OCI-LY7 (cell line): ENCODE data around the gene AKAP10. TPM values are rescaled to one million over a fixed set of nuclear protein-coding genes. Genes with fewer than 3 reads are reported as not detected.

Source experiments
- BruUV-seq: library from RNA; stranded (reverse); fragments of 400-500 nt; replicated peaks from 2 replicates; lab custom pipeline; 2021; lab: Mats Ljungman, UMichigan
- CTCF ChIA-PET: fragments of 300-600 bp; sonication (Branson Sonifier 250); formaldehyde crosslinking; loops from one replicate; lab custom pipeline; 2022; ENCODE audit warnings: antibody characterized with exemption; ENCODE audit not compliant: unreplicated experiment; lab: Charles Lee
- POLR2A ChIA-PET: fragments of 300-600 bp; sonication (Branson Sonifier 250); formaldehyde crosslinking; loops from one replicate; lab custom pipeline; 2022; ENCODE audit warnings: antibody characterized with exemption; lab: Charles Lee
- DNase-seq: peaks from one replicate; pipeline ENCODE4 v3.0.0-alpha.2; 2015; ENCODE audit warnings: low spot score
- H2AFZ ChIP-seq: fragments of 200-600 bp; sonication (generic), shearing (Covaris generic); 2 replicates; pipeline ENCODE4 v1.6.1; 2014; ENCODE audit warnings: mild to moderate bottlenecking, antibody characterized with exemption, low read length, moderate library complexity
- H3K27ac ChIP-seq: fragments of 200-600 bp; sonication (generic); 2 replicates; pipeline ENCODE4 v1.5.1; 2014; ENCODE audit warnings: mixed run types, low read depth, mild to moderate bottlenecking, moderate library complexity, low read length, inconsistent platforms; ENCODE audit not compliant: poor library complexity, severe bottlenecking
- H3K36me3 ChIP-seq: fragments of 200-600 bp; sonication (generic); 2 replicates; pipeline ENCODE4 v1.6.1; 2014; ENCODE audit warnings: mild to moderate bottlenecking, antibody characterized with exemption, low read length, moderate library complexity, mixed read lengths; ENCODE audit not compliant: insufficient read depth
- H3K4me1 ChIP-seq: fragments of 200-600 bp; sonication (generic); 2 replicates; pipeline ENCODE4 v1.5.1; 2014; ENCODE audit warnings: mild to moderate bottlenecking, low read length; ENCODE audit not compliant: insufficient read depth, poor library complexity, severe bottlenecking
- H3K4me2 ChIP-seq: fragments of 200-600 bp; sonication (generic); 2 replicates; pipeline ENCODE4 v1.6.1; 2014; ENCODE audit warnings: mild to moderate bottlenecking, low read length
- H3K4me3 ChIP-seq: fragments of 200-600 bp; sonication (generic); 2 replicates; pipeline ENCODE4 v1.5.1; 2014; ENCODE audit warnings: mild to moderate bottlenecking, low read depth, low read length; ENCODE audit not compliant: poor library complexity, severe bottlenecking
- H3K79me2 ChIP-seq: fragments of 200-600 bp; sonication (generic); 2 replicates; pipeline ENCODE4 v1.6.1; 2016; ENCODE audit warnings: low read depth, mild to moderate bottlenecking, low read length, moderate library complexity, mixed read lengths; ENCODE audit not compliant: insufficient read depth
- H3K9me2 ChIP-seq: fragments of 200-600 bp; sonication (generic); 2 replicates; pipeline ENCODE4 v1.6.1; 2016; ENCODE audit warnings: mild to moderate bottlenecking, low read length, mixed read lengths; ENCODE audit not compliant: insufficient read depth
- H3K9me3 ChIP-seq: fragments of 200-600 bp; sonication (generic); 2 replicates; pipeline ENCODE4 v1.6.1; 2014; ENCODE audit warnings: mild to moderate bottlenecking, mixed run types, low read length, mixed read lengths
- H4K20me1 ChIP-seq: fragments of 200-600 bp; sonication (generic); 2 replicates; pipeline ENCODE4 v1.6.1; 2014; ENCODE audit warnings: mild to moderate bottlenecking, antibody characterized with exemption, low read length, moderate library complexity, mixed read lengths; ENCODE audit not compliant: insufficient read depth
- EZH2phosphoT487 ChIP-seq: fragments of 200-600 bp; sonication (generic); IDR thresholded peaks from 2 replicates; pipeline ENCODE4 v1.6.1; 2018; ENCODE audit warnings: low read depth, borderline replicate concordance, mild to moderate bottlenecking, mixed run types, antibody characterized with exemption, low read length, moderate library complexity, mixed read lengths
- intact Hi-C: fragments of 100-400 bp; cut with micrococcal nuclease; formaldehyde crosslinking; loops from one replicate; pipeline ENCODE4 v1.10.0; 2022; ENCODE audit not compliant: unreplicated experiment
- total RNA-seq, 2 experiments: library from RNA; depleted of rRNA in 1 of 2; stranded (reverse); fragments of >200 nt in 1 of 2; shearing (Covaris generic) in 1 of 2; gene quantifications; 2 replicates each; pipeline ENCODE4 v1.2.3, GENCODE V29; 2014 to 2022
- TF ChIP-seq, protein P1 (sequence below): fragments of 200-600 bp; sonication (generic); conservative IDR thresholded peaks from 2 replicates; pipeline ENCODE4 v1.5.1; 2014; ENCODE audit warnings: mild to moderate bottlenecking, antibody characterized with exemption, low read length, moderate library complexity, mixed read lengths

Gene AKAP10
- total RNA-seq, 2 experiments from 2014 or later = 20.5 to 35.7 TPM

DNA sequence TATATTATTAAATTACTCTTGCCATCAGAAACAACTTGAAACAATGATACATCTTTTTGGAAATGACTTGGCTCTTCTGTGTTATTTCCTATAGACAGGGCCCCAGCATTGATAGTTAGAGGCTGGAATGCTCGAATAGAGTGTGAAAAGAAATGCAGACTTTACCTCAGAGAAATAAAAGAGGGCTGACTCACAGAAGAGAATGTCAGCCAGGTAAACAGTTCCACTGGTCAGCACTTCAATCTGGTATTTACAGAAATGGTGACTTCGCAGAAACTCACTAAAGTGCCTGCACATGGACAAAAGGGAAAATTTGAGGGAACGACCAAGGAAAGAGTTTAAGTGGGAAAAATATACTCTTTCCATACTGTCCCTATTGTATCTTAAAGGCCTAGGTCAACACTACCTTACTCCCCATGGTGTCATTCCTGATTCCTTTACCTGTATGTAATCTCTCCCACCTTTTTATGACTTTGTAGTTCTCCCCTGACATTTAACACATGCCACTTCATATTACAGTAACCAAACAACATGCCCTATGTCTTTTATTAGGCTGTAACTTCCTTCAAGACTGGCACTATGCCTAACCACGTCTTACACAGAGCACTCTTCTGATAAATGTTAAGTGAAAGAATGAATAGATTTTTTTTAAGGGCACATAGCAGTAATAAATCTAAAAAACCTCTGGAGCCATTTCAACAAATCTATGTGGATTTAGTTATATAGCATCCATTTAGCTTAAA, 36.7 kb downstream of the AKAP10 start:
- no peak overlapping the region for H3K27ac ChIP-seq
- POLR2A ChIA-PET = no interaction called here

DNA sequence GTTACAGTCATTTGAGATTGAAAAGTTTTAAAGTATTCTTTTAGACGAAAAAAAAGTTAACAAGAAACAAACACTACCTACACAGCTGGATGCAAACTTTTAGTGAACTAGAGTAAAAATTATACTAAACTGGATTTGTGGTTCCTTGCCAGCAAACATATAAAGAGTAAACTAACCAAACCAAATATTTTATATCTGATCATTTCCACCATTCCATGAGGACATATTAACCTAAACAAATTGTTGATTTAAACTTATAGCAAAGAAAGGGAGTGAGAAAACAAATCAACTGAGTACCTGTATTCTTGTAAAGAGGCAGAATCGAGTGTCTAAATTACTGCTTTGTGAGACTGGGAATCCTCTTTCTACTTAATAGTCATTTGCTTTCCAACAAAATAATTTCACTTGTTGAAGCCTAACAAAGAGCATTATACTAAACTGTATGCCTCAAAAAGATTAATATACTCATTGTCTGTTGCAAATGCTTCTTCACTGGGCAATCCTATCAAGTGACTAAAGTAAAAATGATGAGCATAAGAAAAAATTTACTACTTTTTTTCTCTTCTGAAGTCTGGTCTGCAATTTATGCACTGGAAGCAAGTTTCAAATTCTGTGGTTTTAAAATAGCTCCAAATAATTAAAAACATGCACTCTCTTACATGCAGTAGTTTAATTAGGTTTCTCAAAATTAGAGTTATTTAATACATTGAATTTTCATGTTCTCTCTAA, 37.5 kb downstream of the AKAP10 start:
- BruUV-seq = no TSS peak
- Histone ChIP-seq H4K20me1 (peaks cover 8% of the 10 kb centered on the region; the same call in 1 of the 2 replicates), H3K4me3 (no peak overlapping the region), H3K79me2 (peaks cover 20% of the 10 kb centered on the region), H2AFZ (no peak overlapping the region), H3K27ac (no peak overlapping the region), H3K9me3 (no peaks in the 10 kb centered on the region), H3K4me1 (no peaks in the 10 kb centered on the region), H3K9me2 (no peaks in the 10 kb centered on the region), H3K4me2 (no peak overlapping the region), H3K36me3 (peaks cover 89% of the 10 kb centered on the region)
- DNase-seq = no peak
- TF ChIP-seq, protein P1, sequence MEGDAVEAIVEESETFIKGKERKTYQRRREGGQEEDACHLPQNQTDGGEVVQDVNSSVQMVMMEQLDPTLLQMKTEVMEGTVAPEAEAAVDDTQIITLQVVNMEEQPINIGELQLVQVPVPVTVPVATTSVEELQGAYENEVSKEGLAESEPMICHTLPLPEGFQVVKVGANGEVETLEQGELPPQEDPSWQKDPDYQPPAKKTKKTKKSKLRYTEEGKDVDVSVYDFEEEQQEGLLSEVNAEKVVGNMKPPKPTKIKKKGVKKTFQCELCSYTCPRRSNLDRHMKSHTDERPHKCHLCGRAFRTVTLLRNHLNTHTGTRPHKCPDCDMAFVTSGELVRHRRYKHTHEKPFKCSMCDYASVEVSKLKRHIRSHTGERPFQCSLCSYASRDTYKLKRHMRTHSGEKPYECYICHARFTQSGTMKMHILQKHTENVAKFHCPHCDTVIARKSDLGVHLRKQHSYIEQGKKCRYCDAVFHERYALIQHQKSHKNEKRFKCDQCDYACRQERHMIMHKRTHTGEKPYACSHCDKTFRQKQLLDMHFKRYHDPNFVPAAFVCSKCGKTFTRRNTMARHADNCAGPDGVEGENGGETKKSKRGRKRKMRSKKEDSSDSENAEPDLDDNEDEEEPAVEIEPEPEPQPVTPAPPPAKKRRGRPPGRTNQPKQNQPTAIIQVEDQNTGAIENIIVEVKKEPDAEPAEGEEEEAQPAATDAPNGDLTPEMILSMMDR = no peak
- intact Hi-C loops = no loop called here
- POLR2A ChIA-PET = no interaction called here
- CTCF ChIA-PET = no interaction called here

More for the DNA sequence above, 36.7 kb downstream of the AKAP10 start:
- no peak overlapping the region for H3K4me2 ChIP-seq
- intact Hi-C loops = no loop called here
- no peak for DNase-seq
- H2AFZ ChIP-seq = no peak overlapping the region
- CTCF ChIA-PET = no interaction called here
- H3K9me2 ChIP-seq = no peaks in the 10 kb centered on the region
- H3K4me3 ChIP-seq = no peak overlapping the region
- no TSS peak for BruUV-seq
- H3K79me2 ChIP-seq = peaks cover 27% of the 10 kb centered on the region
- no peaks in the 10 kb centered on the region for H3K9me3 ChIP-seq
- H3K36me3 ChIP-seq = peaks cover 92% of the 10 kb centered on the region
- H4K20me1 ChIP-seq = peaks cover 8% of the 10 kb centered on the region; the same call in 1 of the 2 replicates
- H3K4me1 ChIP-seq = no peaks in the 10 kb centered on the region
- TF ChIP-seq EZH2phosphoT487 = no peak
- TF ChIP-seq, protein P1 = no peak
